Caco-2 (cell line): ENCODE measurements around the gene UBE2J2. TPM values are rescaled to one million over a fixed set of nuclear protein-coding genes. Genes with fewer than 3 reads are reported as not detected.

Experiments used
- BruUV-seq: library from RNA; stranded (reverse); fragments of 400-500 nt; replicated peaks from 2 replicates; lab custom pipeline; 2021; lab: Mats Ljungman, UMichigan
- CTCF ChIA-PET: fragments of 300-600 bp; sonication (Branson Sonifier 250); formaldehyde crosslinking; loops from one replicate; lab custom pipeline; 2022; ENCODE audit warnings: antibody characterized with exemption; lab: Charles Lee
- POLR2A ChIA-PET: fragments of 300-600 bp; sonication (Branson Sonifier 250); formaldehyde crosslinking; loops from one replicate; lab custom pipeline; 2022; ENCODE audit warnings: antibody characterized with exemption; lab: Charles Lee
- DNase-seq, 2 experiments: peaks; one replicate each; pipeline versions ENCODE4 v3.0.0 to v3.0.0-alpha.2; 2020 to 2022
- H3K27me3 ChIP-seq: replicated peaks from 2 replicates; pipeline ENCODE4 v1.6.0; 2011; ENCODE audit warnings: low read length; ENCODE audit not compliant: control insufficient read depth, insufficient read depth
- H3K36me3 ChIP-seq: 2 replicates; pipeline ENCODE4 v1.5.1; 2011; ENCODE audit warnings: low read length; ENCODE audit not compliant: control insufficient read depth, insufficient read depth
- H3K4me1 ChIP-seq: fragments of 250-450 bp; sonication (Bioruptor Pico); 2 replicates; pipeline ENCODE4 v1.5.1; 2020; ENCODE audit warnings: mild to moderate bottlenecking
- H3K4me3 ChIP-seq: 2 replicates; pipeline ENCODE4 v1.5.1; 2011; ENCODE audit warnings: low read depth, mild to moderate bottlenecking, control low read depth, low read length
- H3K9me3 ChIP-seq: fragments of 250-450 bp; sonication (Bioruptor Pico); 2 replicates; pipeline ENCODE4 v1.5.1; 2020; ENCODE audit warnings: mild to moderate bottlenecking, moderate library complexity
- H3K27ac Mint-ChIP-seq: one replicate; pipeline ENCODE4 v1.8.0; 2022; ENCODE audit warnings: mixed read lengths; ENCODE audit not compliant: unreplicated experiment
- H3K27me3 Mint-ChIP-seq: one replicate; pipeline ENCODE4 v1.8.0; 2022; ENCODE audit warnings: mixed read lengths; ENCODE audit not compliant: insufficient read depth, unreplicated experiment
- H3K36me3 Mint-ChIP-seq: one replicate; pipeline ENCODE4 v1.8.0; 2022; ENCODE audit warnings: mild to moderate bottlenecking, mixed read lengths; ENCODE audit not compliant: insufficient read depth, unreplicated experiment
- H3K4me1 Mint-ChIP-seq: one replicate; pipeline ENCODE4 v1.8.0; 2022; ENCODE audit warnings: low read depth, mixed read lengths; ENCODE audit not compliant: unreplicated experiment
- H3K4me3 Mint-ChIP-seq: one replicate; pipeline ENCODE4 v1.8.0; 2022; ENCODE audit warnings: mild to moderate bottlenecking, moderate library complexity, mixed read lengths; ENCODE audit not compliant: unreplicated experiment
- H3K9me3 Mint-ChIP-seq: one replicate; pipeline ENCODE4 v1.8.0; 2022; ENCODE audit warnings: mixed read lengths; ENCODE audit not compliant: unreplicated experiment
- CTCF ChIP-seq, 2 experiments: fragments of 200-600 bp in 1 of 2; IDR thresholded peaks; 1 replicate in 1 of 2; 2 replicates in 1 of 2; pipeline versions ENCODE4 v1.5.1 to v1.8.0; 2011 to 2022; ENCODE audit warnings: antibody characterized with exemption in 1 of 2, control low read depth in 1 of 2, inconsistent platforms in 1 of 2, low read depth in 1 of 2, low read length in 1 of 2, mild to moderate bottlenecking in 1 of 2, moderate library complexity in 1 of 2; ENCODE audit not compliant: insufficient read depth in 1 of 2, severe bottlenecking in 1 of 2, unreplicated experiment in 1 of 2
- intact Hi-C: fragments of 100-400 bp; cut with micrococcal nuclease; formaldehyde crosslinking; loops from one replicate; pipeline ENCODE4 v1.10.0; 2022; ENCODE audit not compliant: unreplicated experiment
- total RNA-seq: library from RNA; stranded (reverse); gene quantifications from 2 replicates; pipeline ENCODE4 v1.2.3, GENCODE V29; 2022

Gene UBE2J2
- total RNA-seq, 1 experiment from 2014 or later: 57.2 TPM

- Histone ChIP-seq H3K4me3 (no peak overlapping the region), H3K36me3 (no peaks in the 10 kb centered on the region), H3K9me3 (no peaks in the 10 kb centered on the region), H3K27me3 (no peaks in the 10 kb centered on the region), H3K4me1 (peaks cover 29% of the 10 kb centered on the region)
- TF ChIP-seq CTCF (IDR thresholded peaks at IDR 0.05; ENCODE audit: insufficient read depth in 1 of 2, low read depth in 1 of 2, low read length in 1 of 2, severe bottlenecking in 1 of 2, unreplicated experiment in 1 of 2): no peak
- CTCF ChIA-PET: no interaction called here
- Mint-ChIP-seq H3K4me1 (no peaks in the 10 kb centered on the region), H3K4me3 (no peak overlapping the region), H3K27ac (no peak overlapping the region), H3K9me3 (no peaks in the 10 kb centered on the region), H3K36me3 (peaks cover 38% of the 10 kb centered on the region), H3K27me3 (no peaks in the 10 kb centered on the region)
- no TSS peak for BruUV-seq
- POLR2A ChIA-PET: no interaction called here
- intact Hi-C loops: no loop called here
- DNase-seq: no peak
Observed at GRCh38 chr1:1242461-1243265, 31.0 kb downstream of the UBE2J2 start.

GRCh38 chr1:1241588-1242219 lies 31.9 kb downstream of the UBE2J2 start:
- BruUV-seq: no TSS peak
- Mint-ChIP-seq H3K27me3 (no peaks in the 10 kb centered on the region), H3K4me3 (no peak overlapping the region), H3K36me3 (peaks cover 38% of the 10 kb centered on the region), H3K27ac (no peak overlapping the region), H3K9me3 (no peaks in the 10 kb centered on the region), H3K4me1 (no peaks in the 10 kb centered on the region)
- no peak for TF ChIP-seq CTCF (IDR thresholded peaks at IDR 0.05; ENCODE audit: insufficient read depth in 1 of 2, low read depth in 1 of 2, low read length in 1 of 2, severe bottlenecking in 1 of 2, unreplicated experiment in 1 of 2)
- H3K4me1 ChIP-seq: peaks cover 39% of the 10 kb centered on the region
- H3K27me3 ChIP-seq: no peaks in the 10 kb centered on the region
- H3K4me3 ChIP-seq: no peak overlapping the region
- ChIA-PET POLR2A (no interaction called here), CTCF (no interaction called here)
- no peaks in the 10 kb centered on the region for H3K36me3 ChIP-seq
- intact Hi-C loops: no loop called here
- H3K9me3 ChIP-seq: no peaks in the 10 kb centered on the region
- DNase-seq: no peak

- POLR2A ChIA-PET: no interaction called here
- CTCF ChIA-PET: interaction anchor here (0.6 kb wide), 1 partner anchor 16 kb away, joined by 3 read pairs; no protein-coding TSS in a partner anchor
- H3K27me3 Mint-ChIP-seq: no peaks in the 10 kb centered on the region
- no peak overlapping the region for H3K4me3 Mint-ChIP-seq
- H3K27ac Mint-ChIP-seq: no peak overlapping the region
- TF ChIP-seq CTCF (IDR thresholded peaks at IDR 0.05; ENCODE audit: insufficient read depth in 1 of 2, low read depth in 1 of 2, low read length in 1 of 2, severe bottlenecking in 1 of 2, unreplicated experiment in 1 of 2): no peak
- Histone ChIP-seq H3K36me3 (no peaks in the 10 kb centered on the region), H3K4me3 (no peak overlapping the region), H3K9me3 (no peaks in the 10 kb centered on the region), H3K4me1 (peaks cover 40% of the 10 kb centered on the region), H3K27me3 (no peaks in the 10 kb centered on the region)
- H3K9me3 Mint-ChIP-seq: no peaks in the 10 kb centered on the region
- intact Hi-C loops: no loop called here
- no peaks in the 10 kb centered on the region for H3K4me1 Mint-ChIP-seq
- H3K36me3 Mint-ChIP-seq: peaks cover 38% of the 10 kb centered on the region
- DNase-seq: no peak
- no TSS peak for BruUV-seq
Observed at GRCh38 chr1:1240822-1241587, 32.6 kb downstream of the UBE2J2 start.
